ENCODE measurements around the gene PFKM. TPM values are rescaled to one million over a fixed set of nuclear protein-coding genes. Genes with fewer than 3 reads are reported as not detected.
"Not testable (repeated sequence)": the region's sequence is repeated elsewhere in the genome, so short reads cannot be mapped to it uniquely, and the experiment has no call there.

The PFKM gene
- total and polyA plus RNA-seq, 9 donors, result 43.0 to 133 (median 81.1) TPM

DNA sequence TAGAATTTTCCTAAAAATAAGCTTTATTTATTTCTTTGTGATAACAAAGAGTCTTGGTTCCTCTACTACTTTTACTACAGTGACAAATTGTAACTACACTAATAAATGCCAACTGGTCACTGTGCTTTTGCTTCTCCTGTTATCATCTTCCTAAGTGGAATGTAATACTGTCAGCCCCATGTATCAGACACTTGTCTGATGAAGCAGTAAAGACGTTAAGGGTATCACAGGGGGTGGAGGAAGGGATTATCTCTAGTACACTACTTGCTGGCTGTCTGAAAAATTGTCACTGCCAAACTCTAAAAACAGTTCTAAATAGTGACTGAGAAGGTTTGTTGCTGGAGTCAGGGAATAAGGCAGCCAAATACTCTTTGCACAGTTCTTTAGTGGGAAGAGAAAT lies 26.8 kb downstream of the PFKM start:
- no peaks in the 10 kb centered on the region for H3K36me3 ChIP-seq
- intact Hi-C loops (cut with DNase I), result no loop called here

DNA sequence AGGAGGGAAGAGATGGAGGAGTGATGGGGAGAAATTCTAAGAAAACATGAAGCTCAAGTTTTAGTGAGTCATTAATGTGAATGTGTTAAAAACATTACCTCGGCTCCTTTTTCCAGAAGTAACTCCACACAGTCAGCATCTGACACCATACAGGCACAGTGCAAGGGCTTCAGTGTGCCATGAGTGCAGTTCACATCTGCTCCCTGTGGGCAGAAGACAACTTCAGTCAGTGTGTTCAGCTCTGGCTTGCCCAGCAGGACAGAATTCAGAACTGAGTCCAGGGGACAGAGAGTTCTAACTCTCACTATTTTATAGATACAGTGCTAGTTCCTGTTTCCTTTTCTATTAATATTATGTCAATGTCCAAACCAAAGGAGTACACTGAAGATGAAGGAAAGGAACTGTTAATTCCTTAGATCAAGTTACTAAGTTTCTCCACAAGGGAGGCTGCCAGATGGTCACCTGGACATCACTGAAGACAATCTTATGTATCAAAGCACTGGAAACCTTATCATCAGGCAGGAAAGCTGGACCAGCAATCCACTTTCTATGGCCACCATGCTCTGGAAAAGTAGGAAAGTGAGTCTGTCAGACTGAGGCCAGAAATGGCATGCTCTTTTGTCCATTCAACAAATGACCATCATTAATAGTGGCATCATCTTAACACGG lies 32.1 kb downstream of the PFKM start:
- Histone ChIP-seq H3K9me3 (no peaks in the 10 kb centered on the region), H3K27me3 (no peaks in the 10 kb centered on the region), H3K36me3 (no peaks in the 10 kb centered on the region), H3K4me1 (ENCODE audit: insufficient read depth) (peaks cover 3% of the 10 kb centered on the region), H3K4me3 (no peak overlapping the region), H3K27ac (no peak overlapping the region)
- 52 to 73% (median 69%) methylated on average over 2 of the region's 2 CpGs for WGBS, 3 donors
- DNase-seq, result no peak
- intact Hi-C loops (cut with DNase I), result loop anchor here in 1 of 4 donors (10.0 kb wide), 1 partner anchor 46 kb away; the partner anchor contains the start of gene SENP1
- TF ChIP-seq EP300 (IDR thresholded peaks at IDR 0.05) (no peak), POLR2A (IDR thresholded peaks at IDR 0.05) (no peak), CTCF (IDR thresholded peaks at IDR 0.05) (no peak)

More for the DNA sequence above, 26.8 kb downstream of the PFKM start:
- DNase-seq, result no peak
- Histone ChIP-seq H3K9me3 (no peaks in the 10 kb centered on the region), H3K27ac (no peak overlapping the region), H3K27me3 (no peaks in the 10 kb centered on the region), H3K4me3 (no peak overlapping the region), H3K4me1 (ENCODE audit: insufficient read depth) (no peaks in the 10 kb centered on the region)
- TF ChIP-seq EP300 (IDR thresholded peaks at IDR 0.05) (no peak), POLR2A (IDR thresholded peaks at IDR 0.05) (no peak), CTCF (IDR thresholded peaks at IDR 0.05) (no peak)
- WGBS, 3 donors, result 21 to 33% (median 27%) methylated on average over 1 of the region's 1 CpG

DNA sequence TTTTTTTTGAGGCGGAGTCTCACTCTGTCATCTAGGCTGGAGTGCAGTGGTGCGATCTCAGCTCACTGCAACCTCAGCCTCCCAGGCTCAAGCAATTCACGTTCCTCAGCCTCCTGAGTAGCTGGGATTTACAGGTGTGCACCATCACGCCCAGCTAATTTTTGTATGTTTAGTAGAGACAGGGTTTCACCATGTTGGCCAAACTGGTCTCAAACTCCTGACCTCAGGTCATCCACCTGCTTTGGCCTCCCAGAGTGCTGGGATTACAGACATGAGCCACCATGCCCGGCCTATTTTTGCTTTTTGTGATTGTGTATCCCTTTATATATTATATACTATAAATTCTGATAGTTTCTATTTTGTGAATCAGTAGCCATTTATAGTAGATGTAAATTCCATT lies 36.6 kb downstream of the PFKM start:
- not testable (repeated sequence) for H3K9me3 ChIP-seq; DNase-seq; H3K36me3 ChIP-seq; H3K27ac ChIP-seq; H3K4me3 ChIP-seq; H3K27me3 ChIP-seq; H3K4me1 ChIP-seq (ENCODE audit: insufficient read depth)
- intact Hi-C loops (cut with DNase I), result loop anchor here in 2 of 4 donors (5.0 to 10.0 kb wide), 2 partner anchors 51 to 53 kb away; partner anchors contain the start of gene SENP1 (in 1 of the 2)
- 93 to 97% (median 93%) methylated on average over 5 of the region's 5 CpGs for WGBS, 3 donors

DNA sequence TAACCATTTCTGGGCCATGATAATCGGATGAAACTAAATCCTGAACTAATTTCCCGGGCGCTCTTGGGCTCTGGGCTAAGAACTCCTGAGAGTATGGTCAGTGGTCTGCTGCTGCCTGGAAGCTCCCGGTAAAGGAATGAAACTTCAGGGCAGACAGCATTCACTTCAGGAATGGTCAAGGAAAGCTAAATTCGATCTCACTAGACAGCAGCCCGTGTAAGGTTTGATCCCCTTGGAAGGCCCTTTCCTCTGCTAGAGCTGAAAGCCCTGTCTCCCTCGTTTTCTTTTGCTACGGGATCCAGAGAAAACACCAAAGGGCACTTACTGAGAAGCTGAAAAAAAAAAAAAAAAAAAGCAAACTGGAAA lies 37.5 kb downstream of the PFKM start:
- Histone ChIP-seq H3K4me1 (ENCODE audit: insufficient read depth) (peaks cover 5% of the 10 kb centered on the region), H3K4me3 (peak overlapping the region; percentile 79), H3K36me3 (no peaks in the 10 kb centered on the region), H3K9me3 (no peaks in the 10 kb centered on the region), H3K27ac (peak overlapping the region in 1 of 2 donors; percentile 81), H3K27me3 (no peaks in the 10 kb centered on the region)
- no peak for TF ChIP-seq POLR2A (IDR thresholded peaks at IDR 0.05)
- TF ChIP-seq CTCF (IDR thresholded peaks at IDR 0.05), result no peak
- no peak for TF ChIP-seq EP300 (IDR thresholded peaks at IDR 0.05)
- no peak for DNase-seq
- intact Hi-C loops (cut with DNase I), result loop anchor here in 2 of 4 donors (5.0 to 10.0 kb wide), 2 partner anchors 52 to 54 kb away; partner anchors contain the start of gene SENP1 (in 1 of the 2)
- WGBS, 3 donors, result 8 to 15% (median 14%) methylated on average over 8 of the region's 8 CpGs

Data from ovary (tissue), 9 donors.